Muscle layer of duodenum (tissue), 2 donors: ENCODE results near the gene TSSK3.

Experiments used
- H3K27ac ChIP-seq: one replicate; pipeline ENCODE4 v1.7.0; 2013; ENCODE audit warnings: mild to moderate bottlenecking, low read length
- H3K27me3 ChIP-seq: one replicate; pipeline ENCODE4 v1.7.0; 2013; ENCODE audit warnings: low read depth, mild to moderate bottlenecking, control low read depth, low read length
- H3K36me3 ChIP-seq, 2 donors: one replicate each; pipeline ENCODE4 v1.7.0; 2013; ENCODE audit warnings: low read length in 2 of 2, control low read depth in 1 of 2, mild to moderate bottlenecking in 1 of 2; ENCODE audit not compliant: insufficient read depth in 2 of 2, control insufficient read depth in 1 of 2
- H3K4me1 ChIP-seq, 2 donors: one replicate each; pipeline ENCODE4 v1.7.0; 2013; ENCODE audit warnings: low read length in 2 of 2, mild to moderate bottlenecking in 2 of 2, control low read depth in 1 of 2, moderate library complexity in 1 of 2; ENCODE audit not compliant: insufficient read depth in 2 of 2, control insufficient read depth in 1 of 2
- H3K4me3 ChIP-seq, 2 donors: one replicate each; pipeline ENCODE4 v1.7.0; 2013; ENCODE audit warnings: low read length in 2 of 2, low read depth in 1 of 2, mild to moderate bottlenecking in 1 of 2
- H3K9me3 ChIP-seq, 2 donors: one replicate each; pipeline ENCODE4 v1.7.0; 2013; ENCODE audit warnings: low read length in 2 of 2, control low read depth in 1 of 2, mild to moderate bottlenecking in 1 of 2; ENCODE audit not compliant: control insufficient read depth in 1 of 2
- donor health status: healthy.

TSSK3 gene

DNA sequence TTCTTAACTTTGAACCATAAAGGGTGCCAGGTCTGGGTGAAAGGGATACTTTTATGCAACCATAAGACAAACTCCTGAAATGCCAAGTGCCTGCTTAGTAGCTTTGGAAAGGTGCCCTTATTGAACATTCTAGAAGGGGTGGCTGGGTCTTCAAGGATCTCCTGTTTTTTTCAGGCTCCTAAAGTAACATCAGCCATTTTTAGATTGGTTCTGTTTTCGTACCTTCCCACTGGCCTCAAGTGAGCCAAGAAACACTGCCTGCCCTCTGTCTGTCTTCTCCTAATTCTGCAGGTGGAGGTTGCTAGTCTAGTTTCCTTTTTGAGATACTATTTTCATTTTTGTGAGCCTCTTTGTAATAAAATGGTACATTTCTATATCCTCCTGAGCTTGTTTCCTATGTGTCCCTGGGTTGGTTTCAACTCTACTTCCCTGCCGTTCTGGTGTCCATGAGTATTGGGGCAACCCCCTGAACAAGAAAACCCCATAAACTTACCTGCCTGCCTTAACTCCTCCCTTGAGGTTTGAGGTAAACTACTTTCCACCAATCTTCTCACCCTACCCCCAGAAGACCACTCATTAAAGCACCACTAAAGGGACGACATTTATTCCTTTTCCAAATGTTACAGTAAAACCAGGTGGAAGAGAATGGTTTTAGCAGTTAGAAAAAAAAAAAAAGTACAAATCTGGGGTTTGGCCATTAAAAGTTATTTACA is 28.9 kb upstream of the TSSK3 start:
- Histone ChIP-seq H3K27ac (no peak overlapping the region), H3K4me3 (no peak overlapping the region), H3K4me1 (peaks cover 7 to 25% of the 10 kb centered on the region in 2 donors), H3K9me3 (no peaks in the 10 kb centered on the region), H3K27me3 (no peaks in the 10 kb centered on the region), H3K36me3 (peaks cover 38 to 40% of the 10 kb centered on the region in 2 donors)

GRCh38 chr1:32334274-32334861 is 28.0 kb upstream of the TSSK3 start:
- peak overlapping the region; percentile 59 to 67 for H3K4me3 ChIP-seq
- no peak overlapping the region for H3K27ac ChIP-seq
- no peaks in the 10 kb centered on the region for H3K9me3 ChIP-seq
- H3K36me3 ChIP-seq = peaks cover 28 to 30% of the 10 kb centered on the region in 2 donors
- H3K4me1 ChIP-seq = peaks cover 10 to 25% of the 10 kb centered on the region in 2 donors
- H3K27me3 ChIP-seq = no peaks in the 10 kb centered on the region

- H3K27ac ChIP-seq = no peak overlapping the region
- peak overlapping the region; percentile 59 to 67 for H3K4me3 ChIP-seq
- no peaks in the 10 kb centered on the region for H3K27me3 ChIP-seq
- peaks cover 10 to 25% of the 10 kb centered on the region in 2 donors for H3K4me1 ChIP-seq
- peaks cover 22 to 25% of the 10 kb centered on the region in 2 donors for H3K36me3 ChIP-seq
- no peaks in the 10 kb centered on the region for H3K9me3 ChIP-seq
Measured at GRCh38 chr1:32334864-32335534, 27.3 kb upstream of the TSSK3 start.

DNA sequence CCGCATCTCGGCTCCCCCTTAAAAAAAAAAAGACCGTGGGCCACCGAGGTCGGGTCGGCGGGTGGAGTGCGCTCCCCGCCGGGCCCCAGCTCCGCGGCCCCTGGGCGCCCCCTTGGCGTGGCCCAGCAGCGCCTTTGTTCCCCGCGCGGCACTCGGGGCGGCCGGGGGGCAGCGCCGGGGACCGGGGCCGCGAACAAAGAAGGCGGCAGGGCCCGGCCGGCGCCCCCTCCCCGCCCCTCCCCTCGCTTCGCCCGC is 26.9 kb upstream of the TSSK3 start:
- peaks cover 18 to 24% of the 10 kb centered on the region in 2 donors for H3K36me3 ChIP-seq
- H3K27ac ChIP-seq = no peak overlapping the region
- H3K9me3 ChIP-seq = no peaks in the 10 kb centered on the region
- peaks cover 10 to 25% of the 10 kb centered on the region in 2 donors for H3K4me1 ChIP-seq
- peak overlapping the region; percentile 59 to 67 for H3K4me3 ChIP-seq
- H3K27me3 ChIP-seq = no peaks in the 10 kb centered on the region

DNA sequence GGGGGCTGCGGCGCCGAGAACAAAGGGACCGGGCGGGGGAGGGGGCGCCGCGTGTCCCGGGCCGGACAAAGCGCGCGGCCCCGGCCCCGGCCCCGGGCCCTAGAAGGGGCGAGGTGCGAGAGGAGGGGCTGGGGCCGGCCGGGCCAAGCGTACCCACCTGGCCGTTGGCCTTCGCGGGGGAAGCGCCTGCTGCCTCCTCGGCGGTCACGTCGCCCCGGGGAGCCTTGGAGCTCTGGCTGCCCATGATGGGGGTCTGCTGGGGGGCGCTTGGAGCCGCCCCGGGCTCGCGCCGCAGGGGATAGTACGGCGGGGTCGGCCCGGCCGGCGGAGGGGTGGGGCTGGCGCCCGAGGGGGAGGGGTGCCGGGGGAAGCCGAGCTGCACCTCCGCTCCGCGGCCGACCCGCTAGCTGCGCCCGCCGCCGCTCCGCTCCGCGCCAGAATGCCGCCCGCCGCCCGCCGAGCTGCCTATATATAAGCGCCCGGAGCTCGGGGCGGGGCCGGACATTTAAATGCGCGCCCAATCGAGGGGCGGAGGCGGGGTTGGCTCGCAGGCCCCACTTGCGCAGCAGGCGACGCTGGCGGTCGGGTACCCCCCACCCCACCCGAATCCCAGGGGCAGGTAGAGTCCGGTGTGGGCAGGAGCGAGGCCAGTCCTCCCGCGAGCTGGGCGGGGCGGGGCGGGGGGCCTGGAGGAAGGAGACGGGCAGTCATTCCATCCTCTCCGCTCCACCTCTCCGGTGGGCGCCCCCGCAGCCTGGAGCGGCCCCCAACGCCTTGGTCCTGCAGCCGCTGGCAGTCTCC is 26.3 kb upstream of the TSSK3 start, which contains the start of gene MARCKSL1:
TSS of gene MARCKSL1 (minus strand) at position 444 of the 801 bp plus-strand sequence. CDS start at position 244, 200 bp downstream.
- no peaks in the 10 kb centered on the region for H3K9me3 ChIP-seq
- H3K27ac ChIP-seq = no peak within 1 kb of the TSS
- no peaks in the 10 kb centered on the region for H3K27me3 ChIP-seq
- H3K4me1 ChIP-seq = peaks cover 10 to 25% of the 10 kb centered on the region in 2 donors
- peaks cover 15 to 19% of the 10 kb centered on the region in 2 donors for H3K36me3 ChIP-seq
- H3K4me3 ChIP-seq = peak within 1 kb of the TSS; percentile 59 to 67

DNA sequence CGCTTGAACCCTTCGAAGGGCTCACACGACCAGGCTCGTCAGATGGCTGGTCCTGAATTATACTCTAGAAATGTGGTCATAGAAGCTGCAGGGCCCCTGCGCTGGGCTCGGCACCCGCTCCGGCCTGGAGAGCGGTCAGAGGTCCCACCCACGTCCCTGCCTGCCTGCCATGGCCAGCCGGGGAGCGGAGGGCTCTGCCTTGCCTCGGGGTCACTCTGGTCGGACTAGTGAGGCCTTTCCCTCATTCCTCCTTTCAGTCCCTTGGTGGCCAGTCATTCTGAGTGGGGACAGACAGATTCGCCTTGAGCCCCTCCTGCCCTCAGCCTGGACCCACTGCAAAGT is 25.8 kb upstream of the TSSK3 start:
- H3K4me1 ChIP-seq = peaks cover 10 to 25% of the 10 kb centered on the region in 2 donors
- no peaks in the 10 kb centered on the region for H3K27me3 ChIP-seq
- no peak overlapping the region for H3K27ac ChIP-seq
- peaks cover 12 to 13% of the 10 kb centered on the region in 2 donors for H3K36me3 ChIP-seq
- no peaks in the 10 kb centered on the region for H3K9me3 ChIP-seq
- H3K4me3 ChIP-seq = peak overlapping the region in 1 of 2 donors; percentile 67

DNA sequence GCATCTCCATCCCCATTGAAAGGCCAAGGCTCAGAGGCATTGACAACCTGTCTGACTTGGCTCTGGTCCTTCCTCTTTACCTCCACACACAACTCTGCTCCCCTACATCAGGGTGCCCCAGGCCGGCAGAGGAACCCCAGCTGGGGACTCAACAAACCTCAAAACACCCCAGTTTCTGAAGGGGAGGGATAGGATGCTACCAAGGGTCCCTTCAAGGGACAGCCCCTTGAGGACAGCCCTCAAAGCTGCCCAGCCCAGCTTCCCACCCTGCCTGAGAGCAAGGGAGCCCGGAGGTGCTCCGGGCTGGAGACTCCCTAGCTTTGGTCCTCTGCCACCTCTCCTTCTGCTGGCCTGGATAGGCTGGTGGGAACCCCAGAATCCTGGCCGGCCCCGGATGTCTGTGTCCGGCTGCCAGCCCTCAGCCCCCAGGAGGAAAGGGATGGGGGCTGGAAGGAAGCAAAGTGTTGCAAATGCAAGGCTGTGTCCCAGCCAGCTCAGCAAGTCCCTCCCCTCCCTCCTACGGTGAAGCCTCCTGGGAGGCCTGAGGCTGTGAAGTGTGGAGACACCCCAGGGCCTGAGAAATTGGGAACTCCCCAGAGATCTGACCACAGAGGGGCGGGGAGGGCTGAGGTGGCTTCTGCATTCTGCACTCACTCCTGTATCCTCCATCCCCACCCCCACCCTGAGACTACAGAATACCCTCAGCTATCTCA is 25.2 kb upstream of the TSSK3 start:
- H3K4me3 ChIP-seq = no peak overlapping the region
- no peaks in the 10 kb centered on the region for H3K9me3 ChIP-seq
- no peak overlapping the region for H3K27ac ChIP-seq
- peaks cover 6 to 8% of the 10 kb centered on the region in 2 donors for H3K36me3 ChIP-seq
- H3K4me1 ChIP-seq = peaks cover 10 to 25% of the 10 kb centered on the region in 2 donors
- no peaks in the 10 kb centered on the region for H3K27me3 ChIP-seq

- Histone ChIP-seq H3K27ac (no peak overlapping the region), H3K9me3 (no peaks in the 10 kb centered on the region), H3K27me3 (no peaks in the 10 kb centered on the region), H3K4me1 (peaks cover 10 to 25% of the 10 kb centered on the region in 2 donors), H3K4me3 (no peak overlapping the region), H3K36me3 (no peaks in the 10 kb centered on the region)
Measured at GRCh38 chr1:32337855-32338636, 24.3 kb upstream of the TSSK3 start.

- no peaks in the 10 kb centered on the region for H3K9me3 ChIP-seq
- no peak overlapping the region for H3K27ac ChIP-seq
- peaks cover 10 to 25% of the 10 kb centered on the region in 2 donors for H3K4me1 ChIP-seq
- H3K36me3 ChIP-seq = no peaks in the 10 kb centered on the region
- no peak overlapping the region for H3K4me3 ChIP-seq
- no peaks in the 10 kb centered on the region for H3K27me3 ChIP-seq
Measured at GRCh38 chr1:32338637-32339145, 23.6 kb upstream of the TSSK3 start.

GRCh38 chr1:32339363-32339978 is 22.9 kb upstream of the TSSK3 start:
- Histone ChIP-seq H3K4me3 (no peak overlapping the region), H3K36me3 (no peaks in the 10 kb centered on the region), H3K4me1 (peaks cover 10 to 25% of the 10 kb centered on the region in 2 donors), H3K9me3 (no peaks in the 10 kb centered on the region), H3K27ac (no peak overlapping the region), H3K27me3 (no peaks in the 10 kb centered on the region)
